GM12878 (cell line): Measurements from ENCODE around the gene LCE1A. TPM values are rescaled to one million over a fixed set of nuclear protein-coding genes. Genes with fewer than 3 reads are reported as not detected.

ENCODE experiments used
- ATAC-seq: fragments of 200-7000 bp; cut with Tn5 transposase; 3 replicates; pipeline ENCODE4 v1.9.1; 2020; ENCODE audit warnings: mild to moderate bottlenecking, moderate library complexity
- BruUV-seq: library from RNA; stranded (reverse); fragments of 400-500 nt; replicated peaks from 2 replicates; lab custom pipeline; 2021; lab: Mats Ljungman, UMichigan
- CTCF ChIA-PET: fragments of 300-600 bp; sonication (Branson Sonifier 250); formaldehyde crosslinking; extraction: SDS; loops from one replicate; lab custom pipeline; 2021; ENCODE audit warnings: inconsistent platforms; lab: Yijun Ruan, JAX
- POLR2A ChIA-PET: fragments of 350-600 bp; formaldehyde crosslinking; extraction: SDS; loops from one replicate; lab custom pipeline; 2021; ENCODE audit warnings: inconsistent platforms; lab: Charles Lee
- RAD21 ChIA-PET: fragments of 300-600 bp; sonication (Branson Sonifier 250); formaldehyde crosslinking; loops from one replicate; lab custom pipeline; 2023; ENCODE audit warnings: antibody characterized with exemption; ENCODE audit not compliant: unreplicated experiment; lab: Charles Lee
- SMC1A ChIA-PET: fragments of 300-600 bp; sonication (Branson Sonifier 250); formaldehyde crosslinking; loops from one replicate; lab custom pipeline; 2023; ENCODE audit not compliant: unreplicated experiment, uncharacterized antibody; lab: Charles Lee
- DNase-seq: peaks from one replicate; pipeline ENCODE4 v3.0.0-alpha.2; 2011; ENCODE audit warnings: low read depth, low spot score
- FAIRE-seq: peaks from 3 replicates; lab custom pipeline; 2011; peaks lifted over from hg19 to GRCh38; lab: Jason Lieb, UNC
- H2AFZ ChIP-seq: 2 replicates; pipeline ENCODE4 v1.6.0; 2011; ENCODE audit warnings: low read depth, low read length, control low read depth; ENCODE audit not compliant: control insufficient read depth
- H3K27ac ChIP-seq: 2 replicates; pipeline ENCODE4 v1.5.1; 2011; ENCODE audit warnings: control low read depth; ENCODE audit not compliant: control insufficient read depth, insufficient read depth
- H3K27me3 ChIP-seq, 2 experiments: replicated peaks in 1 of 2; 2 replicates each; pipeline versions ENCODE4 v1.6.0 to v1.6.1; 2011; ENCODE audit warnings: low read length in 1 of 2; ENCODE audit not compliant: control insufficient read depth in 2 of 2, insufficient read depth in 2 of 2
- H3K36me3 ChIP-seq, 2 experiments: 2 replicates each; pipeline ENCODE4 v1.5.1; 2011; ENCODE audit warnings: low read length in 1 of 2; ENCODE audit not compliant: control insufficient read depth in 2 of 2, insufficient read depth in 2 of 2
- H3K4me1 ChIP-seq: 2 replicates; pipeline ENCODE4 v1.6.1; 2011; ENCODE audit warnings: mild to moderate bottlenecking, low read length, moderate library complexity, mixed read lengths; ENCODE audit not compliant: control insufficient read depth, insufficient read depth
- H3K4me2 ChIP-seq: 2 replicates; pipeline ENCODE4 v1.6.0; 2011; ENCODE audit warnings: control low read depth; ENCODE audit not compliant: control insufficient read depth, insufficient read depth
- H3K4me3 ChIP-seq: fragments of 200-600 bp; sonication (generic); 2 replicates; pipeline ENCODE4 v1.5.1; 2016
- H3K79me2 ChIP-seq: 2 replicates; pipeline ENCODE4 v1.6.0; 2011; ENCODE audit warnings: low read length; ENCODE audit not compliant: control insufficient read depth, insufficient read depth
- H3K9ac ChIP-seq: 2 replicates; pipeline ENCODE4 v1.8.0; 2011; ENCODE audit warnings: low read length, control low read depth, mixed read lengths; ENCODE audit not compliant: control insufficient read depth, insufficient read depth
- H3K9me3 ChIP-seq: replicated peaks from 3 replicates; pipeline ENCODE4 v1.5.1; 2011; ENCODE audit warnings: mild to moderate bottlenecking, low read length; ENCODE audit not compliant: control insufficient read depth, insufficient read depth
- H4K20me1 ChIP-seq: 2 replicates; pipeline ENCODE4 v1.6.0; 2011; ENCODE audit not compliant: control insufficient read depth, insufficient read depth
- CHD4 ChIP-seq: fragments of 200-600 bp; sonication (generic); IDR thresholded peaks from 2 replicates; pipeline ENCODE4 v1.6.1; 2016; ENCODE audit warnings: mild to moderate bottlenecking
- CTCF ChIP-seq, 3 experiments: IDR thresholded peaks in 2 of 3; conservative IDR thresholded peaks in 1 of 3; 2 replicates each; pipeline ENCODE4 v1.5.1; 2011; ENCODE audit warnings: low read depth in 3 of 3, low read length in 3 of 3, mild to moderate bottlenecking in 3 of 3, control low read depth in 2 of 3, moderate library complexity in 2 of 3, inconsistent platforms in 1 of 3, mixed read lengths in 1 of 3; ENCODE audit not compliant: control insufficient read depth in 2 of 3, insufficient read depth in 1 of 3; ENCODE audit errors: extremely low read depth in 1 of 3
- ELK1 ChIP-seq: IDR thresholded peaks from 2 replicates; pipeline ENCODE4 v1.6.1; 2012; ENCODE audit warnings: low read depth, low read length, improper control_type of control experiment
- IKZF1 ChIP-seq: fragments of 450-650 bp; conservative IDR thresholded peaks from 2 replicates; pipeline ENCODE4 v1.6.1; 2017; ENCODE audit warnings: antibody characterized with exemption, mild to moderate bottlenecking
- NFIC ChIP-seq: IDR thresholded peaks from 2 replicates; pipeline ENCODE4 v1.6.1; 2012; ENCODE audit warnings: low read depth, mild to moderate bottlenecking, inconsistent platforms, low read length, moderate library complexity
- RELA ChIP-seq: fragments of 450-650 bp; IDR thresholded peaks from 2 replicates; pipeline ENCODE4 v1.8.0; 2014; ENCODE audit warnings: borderline replicate concordance; ENCODE audit not compliant: partially characterized antibody
- RUNX3 ChIP-seq: IDR thresholded peaks from 2 replicates; pipeline ENCODE4 v1.6.1; 2012; ENCODE audit warnings: low read length, inconsistent platforms
- SMARCA5 ChIP-seq: fragments of 450-650 bp; IDR thresholded peaks from 2 replicates; pipeline ENCODE4 v1.6.1; 2017; ENCODE audit warnings: mild to moderate bottlenecking
- WRNIP1 ChIP-seq: IDR thresholded peaks from 2 replicates; pipeline ENCODE4 v1.6.1; 2011; ENCODE audit warnings: low read depth, low read length, improper control_type of control experiment, borderline replicate concordance
- ZNF24 ChIP-seq: fragments of 450-650 bp; IDR thresholded peaks from 2 replicates; pipeline ENCODE4 v1.6.1; 2017; ENCODE audit warnings: antibody characterized with exemption, mild to moderate bottlenecking
- WGBS: methylation state at CpG from one replicate; pipeline ENCODE4 v1.1.6; 2016; ENCODE audit warnings: low lambda C conversion rate; ENCODE audit not compliant: insufficient replicate concordance, insufficient coverage; ENCODE audit errors: missing lambda C conversion rate; 5-methylcytosine and 5-hydroxymethylcytosine counted together
- in situ Hi-C: fragments of 300-500 bp; cut with MboI; formaldehyde crosslinking; loops from 9 replicates; pipeline ENCODE4 v1.14.3; 2018; ENCODE audit warnings: mixed read lengths
- intact Hi-C: fragments of 100-400 bp; cut with micrococcal nuclease; formaldehyde crosslinking; loops from one replicate; pipeline ENCODE4 v1.14.2; 2022; ENCODE audit not compliant: unreplicated experiment
- polyA plus RNA-seq, 11 experiments: library from polyadenylated mRNA; depleted of rRNA in 4 of 11; unstranded in 6 of 11; stranded (reverse) in 5 of 11; fragments of >200 nt; fragmentation: Nextera tagmentation in 4 of 11; fragmentation: Illumina TruSeq in 1 of 11; extraction: Ambion mirVana in 4 of 11; extraction: Trizol in 1 of 11; gene quantifications; 1 replicate in 1 of 11; 2 replicates in 10 of 11; pipeline versions ENCODE4 v1.2.1 to v1.2.3, GENCODE V29; 2011 to 2016; ENCODE audit warnings: inconsistent platforms in 2 of 11, missing spikeins in 2 of 11, low read depth in 1 of 11
- total RNA-seq, 4 experiments: library from RNA; depleted of rRNA in 3 of 4; stranded (reverse); fragments of >200 nt in 3 of 4; fragmentation: Illumina TruSeq in 1 of 4; extraction: Trizol in 1 of 4; gene quantifications; 2 replicates each; pipeline versions ENCODE4 v1.2.1 to v1.2.3, GENCODE V29; 2013 to 2021
- TF ChIP-seq, protein P1 (sequence below): fragments of 450-650 bp; formaldehyde crosslinking; IDR thresholded peaks from 2 replicates; pipeline ENCODE4 v1.4.0; 2020; ENCODE audit warnings: mild to moderate bottlenecking, moderate library complexity

LCE1A gene
- total and polyA plus RNA-seq, 10 of the 15 experiments (the other 5 are each of a cell fraction or from before 2014, with no cell fraction given) = not detected

GRCh38 chr1:152817309-152817708 lies 10.0 kb upstream of the LCE1A start:
- Histone ChIP-seq H3K27ac (no peak overlapping the region), H3K4me3 (no peak overlapping the region), H3K4me2 (no peak overlapping the region), H4K20me1 (no peaks in the 10 kb centered on the region), H3K36me3 (no peaks in the 10 kb centered on the region), H3K9me3 (no peaks in the 10 kb centered on the region), H2AFZ (no peak overlapping the region)
- SMC1A ChIA-PET = no interaction called here
- intact Hi-C loops (no loop called here), in situ Hi-C loops (no loop called here)
- DNase-seq (no peak), ATAC-seq (no peak)
- RAD21 ChIA-PET = no interaction called here
- CTCF ChIA-PET = no interaction called here
- POLR2A ChIA-PET = no interaction called here
- TF ChIP-seq CTCF (IDR thresholded peaks at IDR 0.05 in 2 of 3, conservative IDR thresholded peaks at IDR 0.05 in 1 of 3; ENCODE audit: control insufficient read depth in 2 of 3, extremely low read depth in 1 of 3, insufficient read depth in 1 of 3, low read depth in 3 of 3, low read length in 3 of 3) = no peak
- TF ChIP-seq, all 136 proteins: peak for 0
- Histone ChIP-seq H3K4me1 (no peaks in the 10 kb centered on the region; the same call in 1 of the 2 replicates), H3K79me2 (no peaks in the 10 kb centered on the region), H3K9ac (no peak overlapping the region), H3K27me3 (no peaks in the 10 kb centered on the region)
- no peak for FAIRE-seq
- no TSS peak for BruUV-seq
- WGBS = 11% methylated on average over 6 of the region's 6 CpGs

DNA sequence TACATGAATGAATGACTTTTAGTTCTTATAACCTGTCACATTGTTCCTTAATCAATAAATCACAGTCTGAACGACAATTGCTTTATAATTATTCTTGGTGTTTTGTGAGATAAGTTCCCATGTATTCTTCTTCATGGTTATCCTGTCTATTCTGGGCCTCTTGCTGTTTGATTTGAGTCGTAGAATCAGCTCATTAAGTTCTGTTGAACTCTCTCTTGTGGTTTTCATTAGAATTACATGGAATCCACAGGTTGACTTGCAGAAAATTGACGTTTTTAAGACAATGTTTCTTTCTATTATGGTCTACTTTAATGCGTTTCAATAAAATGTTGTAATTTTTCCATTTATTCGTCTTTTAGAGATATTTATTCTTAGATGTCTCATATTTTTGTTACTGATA lies 4.0 kb upstream of the LCE1A start:
- DNase-seq (no peak), ATAC-seq (no peak), FAIRE-seq (no peak)
- ChIA-PET POLR2A (no interaction called here), CTCF (no interaction called here), SMC1A (no interaction called here), RAD21 (no interaction called here)
- Histone ChIP-seq H3K4me3 (no peak overlapping the region), H3K36me3 (no peaks in the 10 kb centered on the region), H3K9me3 (no peaks in the 10 kb centered on the region), H3K4me2 (no peak overlapping the region), H3K27ac (no peak overlapping the region), H3K4me1 (no peaks in the 10 kb centered on the region; the same call in 1 of the 2 replicates), H2AFZ (no peak overlapping the region), H3K27me3 (no peaks in the 10 kb centered on the region), H3K9ac (no peak overlapping the region), H4K20me1 (no peaks in the 10 kb centered on the region), H3K79me2 (no peaks in the 10 kb centered on the region)
- in situ Hi-C loops = no loop called here
- WGBS = 23% methylated on average over 5 of the region's 5 CpGs
- intact Hi-C loops = no loop called here
- BruUV-seq = no TSS peak
- TF ChIP-seq NFIC (no peak), IKZF1 (no peak), ZNF24 (no peak), RUNX3 (no peak), WRNIP1 (no peak), RELA (no peak), SMARCA5 (no peak), ELK1 (no peak), CHD4 (no peak)
- TF ChIP-seq, protein P1, sequence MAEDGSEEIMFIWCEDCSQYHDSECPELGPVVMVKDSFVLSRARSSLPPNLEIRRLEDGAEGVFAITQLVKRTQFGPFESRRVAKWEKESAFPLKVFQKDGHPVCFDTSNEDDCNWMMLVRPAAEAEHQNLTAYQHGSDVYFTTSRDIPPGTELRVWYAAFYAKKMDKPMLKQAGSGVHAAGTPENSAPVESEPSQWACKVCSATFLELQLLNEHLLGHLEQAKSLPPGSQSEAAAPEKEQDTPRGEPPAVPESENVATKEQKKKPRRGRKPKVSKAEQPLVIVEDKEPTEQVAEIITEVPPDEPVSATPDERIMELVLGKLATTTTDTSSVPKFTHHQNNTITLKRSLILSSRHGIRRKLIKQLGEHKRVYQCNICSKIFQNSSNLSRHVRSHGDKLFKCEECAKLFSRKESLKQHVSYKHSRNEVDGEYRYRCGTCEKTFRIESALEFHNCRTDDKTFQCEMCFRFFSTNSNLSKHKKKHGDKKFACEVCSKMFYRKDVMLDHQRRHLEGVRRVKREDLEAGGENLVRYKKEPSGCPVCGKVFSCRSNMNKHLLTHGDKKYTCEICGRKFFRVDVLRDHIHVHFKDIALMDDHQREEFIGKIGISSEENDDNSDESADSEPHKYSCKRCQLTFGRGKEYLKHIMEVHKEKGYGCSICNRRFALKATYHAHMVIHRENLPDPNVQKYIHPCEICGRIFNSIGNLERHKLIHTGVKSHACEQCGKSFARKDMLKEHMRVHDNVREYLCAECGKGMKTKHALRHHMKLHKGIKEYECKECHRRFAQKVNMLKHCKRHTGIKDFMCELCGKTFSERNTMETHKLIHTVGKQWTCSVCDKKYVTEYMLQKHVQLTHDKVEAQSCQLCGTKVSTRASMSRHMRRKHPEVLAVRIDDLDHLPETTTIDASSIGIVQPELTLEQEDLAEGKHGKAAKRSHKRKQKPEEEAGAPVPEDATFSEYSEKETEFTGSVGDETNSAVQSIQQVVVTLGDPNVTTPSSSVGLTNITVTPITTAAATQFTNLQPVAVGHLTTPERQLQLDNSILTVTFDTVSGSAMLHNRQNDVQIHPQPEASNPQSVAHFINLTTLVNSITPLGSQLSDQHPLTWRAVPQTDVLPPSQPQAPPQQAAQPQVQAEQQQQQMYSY = no peak
